ENCODE results near the gene ZSCAN23. TPM values are rescaled to one million over a fixed set of nuclear protein-coding genes. Genes with fewer than 3 reads are reported as not detected.

ZSCAN23 gene
- total RNA-seq, 1 experiment from 2014 or later, result 2.9 TPM

DNA sequence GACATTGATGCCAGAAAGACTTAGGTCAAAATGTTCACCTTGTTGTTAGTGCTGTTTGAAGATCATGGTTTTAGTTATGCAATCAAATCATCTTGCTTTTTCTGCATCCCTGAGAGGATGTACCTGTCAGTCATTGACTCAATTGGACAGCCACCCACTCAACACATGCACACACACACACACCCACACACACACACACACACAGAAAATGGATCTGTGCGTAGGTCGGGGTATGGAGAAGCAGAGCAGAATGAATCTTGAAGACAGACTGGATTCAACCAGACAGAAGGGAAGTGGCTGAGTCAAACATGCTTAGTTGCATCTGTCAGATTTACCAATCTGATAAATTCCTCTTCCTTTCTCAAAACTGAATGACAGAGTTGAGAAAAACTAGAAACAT, 19.1 kb upstream of the ZSCAN23 start:
- no peak overlapping the region for H3K27ac ChIP-seq (ENCODE audit: insufficient read length, low read depth, low read length)
- DNase-seq, result no peak
- H4K5ac ChIP-seq (ENCODE audit: insufficient read length, low read depth, low read length), result no peak overlapping the region
- H2BK15ac ChIP-seq (ENCODE audit: low read depth, low read length), result peak overlapping the region; percentile 96; the same call in 1 of the 2 replicates
- H4K91ac ChIP-seq (ENCODE audit: insufficient read length, low read depth, low read length), result no peak overlapping the region
- H2BK20ac ChIP-seq (ENCODE audit: low read depth, low read length, poor library complexity, severe bottlenecking), result no peak overlapping the region
- no peak overlapping the region for H2BK120ac ChIP-seq (ENCODE audit: low read depth, low read length, poor library complexity, severe bottlenecking)
- H3K79me1 ChIP-seq (ENCODE audit: insufficient read depth, low read depth, low read length, poor library complexity, severe bottlenecking), result no peaks in the 10 kb centered on the region
- H3K14ac ChIP-seq (ENCODE audit: insufficient read depth, low read length), result no peak overlapping the region
- H3K4ac ChIP-seq (ENCODE audit: low read depth, low read length), result no peak overlapping the region
- no peak overlapping the region for H3K4me3 Mint-ChIP-seq
- no peaks in the 10 kb centered on the region for H3K4me1 ChIP-seq (ENCODE audit: insufficient read depth, low read length)
- no peak overlapping the region for H2BK12ac ChIP-seq (ENCODE audit: insufficient read length, low read depth, low read length)
- no peaks in the 10 kb centered on the region for H3K4me1 Mint-ChIP-seq
- WGBS (ENCODE audit: extremely low coverage, insufficient read length, low lambda C conversion rate), result no CpG with 5 or more reads among the region's 2 CpGs
- no peaks in the 10 kb centered on the region for H3K9me3 ChIP-seq (ENCODE audit: control insufficient read depth, low read depth, low read length)
- H2BK5ac ChIP-seq (ENCODE audit: insufficient read length, low read length), result no peak overlapping the region
- H3K9me3 Mint-ChIP-seq, result no peaks in the 10 kb centered on the region
- peak overlapping the region; percentile 10 for H3K9ac ChIP-seq (ENCODE audit: extremely low read depth, insufficient read length, low read length)
- H3K27me3 Mint-ChIP-seq (ENCODE audit: low read depth), result peaks cover 61% of the 10 kb centered on the region
- H2AFZ ChIP-seq (ENCODE audit: low read length), result no peak overlapping the region
- H4K20me1 ChIP-seq (ENCODE audit: control insufficient read depth, insufficient read depth, insufficient read length), result no peaks in the 10 kb centered on the region
- no peaks in the 10 kb centered on the region for H3K23me2 ChIP-seq (ENCODE audit: insufficient read length, low read depth, low read length, poor library complexity, severe bottlenecking)
- no peaks in the 10 kb centered on the region for H3K36me3 Mint-ChIP-seq (ENCODE audit: insufficient read depth in 1 of 3, low read depth in 3 of 3)
- TF ChIP-seq CTCF (conservative IDR thresholded peaks at IDR 0.05), result no peak
- no peak overlapping the region for H2AK5ac ChIP-seq (ENCODE audit: insufficient read length, low read length)
- no peaks in the 10 kb centered on the region; the same call in 1 of the 2 replicates for H3K27me3 ChIP-seq (ENCODE audit: insufficient read depth, low read length)
- no peaks in the 10 kb centered on the region for H3K79me2 ChIP-seq (ENCODE audit: insufficient read depth, low read length)
- H3K23ac ChIP-seq (ENCODE audit: insufficient read length, low read depth, low read length), result no peak overlapping the region
- H3K18ac ChIP-seq (ENCODE audit: insufficient read length, low read depth, low read length), result no peak overlapping the region
- no peak overlapping the region for H3T11ph ChIP-seq (ENCODE audit: low read length)
- H4K8ac ChIP-seq (replicated peaks; ENCODE audit: insufficient read length, low read depth, low read length), result no peak overlapping the region
- H3K4me2 ChIP-seq (ENCODE audit: insufficient read depth, insufficient read length, low read length), result no peak overlapping the region
- H3K27ac Mint-ChIP-seq, result no peak overlapping the region
- no peak overlapping the region for H3K56ac ChIP-seq (ENCODE audit: insufficient read length, low read depth, low read length)

All from H9 (cell line).